Calu3 (cell line): ENCODE results near the gene TTC39A. TPM values are rescaled to one million over a fixed set of nuclear protein-coding genes. Genes with fewer than 3 reads are reported as not detected.

ENCODE experiments used
- BruUV-seq: library from RNA; stranded (reverse); fragments of 400-500 nt; replicated peaks from 2 replicates; lab custom pipeline; 2021; lab: Mats Ljungman, UMichigan
- CTCF ChIA-PET: fragments of 300-600 bp; sonication (Branson Sonifier 250); formaldehyde crosslinking; loops from one replicate; lab custom pipeline; 2022; ENCODE audit warnings: antibody characterized with exemption; lab: Charles Lee
- DNase-seq: peaks from one replicate; pipeline ENCODE4 v3.0.0; 2022
- H3K27ac Mint-ChIP-seq: one replicate; pipeline ENCODE4 v1.8.0; 2022; ENCODE audit warnings: mixed read lengths; ENCODE audit not compliant: unreplicated experiment
- H3K27me3 Mint-ChIP-seq: one replicate; pipeline ENCODE4 v1.8.0; 2022; ENCODE audit warnings: mixed read lengths; ENCODE audit not compliant: unreplicated experiment
- H3K36me3 Mint-ChIP-seq: one replicate; pipeline ENCODE4 v1.8.0; 2022; ENCODE audit warnings: mild to moderate bottlenecking, moderate library complexity, mixed read lengths; ENCODE audit not compliant: insufficient read depth, unreplicated experiment
- H3K4me1 Mint-ChIP-seq: one replicate; pipeline ENCODE4 v1.8.0; 2022; ENCODE audit warnings: mild to moderate bottlenecking, low read depth, mixed read lengths; ENCODE audit not compliant: unreplicated experiment
- H3K4me3 Mint-ChIP-seq: one replicate; pipeline ENCODE4 v1.8.0; 2022; ENCODE audit warnings: mild to moderate bottlenecking, low read depth, moderate library complexity, mixed read lengths; ENCODE audit not compliant: unreplicated experiment
- H3K9me3 Mint-ChIP-seq: one replicate; pipeline ENCODE4 v1.8.0; 2022; ENCODE audit warnings: low read depth, mixed read lengths; ENCODE audit not compliant: unreplicated experiment
- intact Hi-C: fragments of 100-400 bp; cut with micrococcal nuclease; formaldehyde crosslinking; loops from one replicate; pipeline ENCODE4 v1.10.0; 2022; ENCODE audit not compliant: unreplicated experiment
- total RNA-seq: library from RNA; stranded (reverse); gene quantifications from 2 replicates; pipeline ENCODE4 v1.2.3, GENCODE V29; 2022
- TF ChIP-seq, protein P1 (sequence below): fragments of 200-600 bp; IDR thresholded peaks from one replicate; pipeline ENCODE4 v1.8.0; 2022; ENCODE audit warnings: antibody characterized with exemption; ENCODE audit not compliant: unreplicated experiment

TTC39A gene
- total RNA-seq, 1 experiment from 2014 or later = 18.8 TPM

DNA sequence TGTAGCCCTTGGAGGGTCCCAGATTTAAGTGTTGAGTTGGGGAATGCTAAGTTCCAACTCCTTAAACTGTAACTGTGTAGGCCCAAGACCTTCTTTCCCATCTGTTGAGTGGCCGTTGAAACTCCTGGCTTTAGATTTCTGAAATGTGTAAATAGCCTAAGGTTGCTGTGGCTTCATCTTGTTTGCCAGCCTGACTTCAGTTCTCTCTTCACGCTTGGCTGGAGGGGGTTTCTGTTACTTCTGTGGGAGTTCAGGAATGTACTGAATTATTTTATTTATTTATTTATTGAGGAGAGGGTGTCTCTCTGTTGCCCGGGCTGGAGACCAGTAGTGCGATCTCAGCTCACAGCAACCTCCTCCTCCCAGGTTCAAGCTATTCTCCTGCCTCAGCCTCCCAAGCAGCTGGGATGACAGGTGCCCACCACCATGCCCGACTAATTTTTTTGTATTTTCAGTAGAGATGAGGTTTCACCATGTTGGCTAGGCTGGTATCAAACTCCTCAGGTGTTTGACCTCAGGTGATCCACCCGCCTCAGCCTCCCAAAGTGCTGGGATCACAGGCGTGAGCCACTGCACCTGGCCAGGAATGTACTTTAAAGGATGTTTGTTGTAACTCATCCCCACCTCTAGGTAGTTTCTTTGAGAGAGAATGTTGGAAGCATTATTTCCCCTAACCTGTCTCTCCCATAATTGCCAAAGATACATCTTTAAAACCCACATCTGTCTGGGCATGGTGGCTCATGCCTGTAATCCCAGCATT is 5.9 kb downstream of the TTC39A start:
- TF ChIP-seq, protein P1, sequence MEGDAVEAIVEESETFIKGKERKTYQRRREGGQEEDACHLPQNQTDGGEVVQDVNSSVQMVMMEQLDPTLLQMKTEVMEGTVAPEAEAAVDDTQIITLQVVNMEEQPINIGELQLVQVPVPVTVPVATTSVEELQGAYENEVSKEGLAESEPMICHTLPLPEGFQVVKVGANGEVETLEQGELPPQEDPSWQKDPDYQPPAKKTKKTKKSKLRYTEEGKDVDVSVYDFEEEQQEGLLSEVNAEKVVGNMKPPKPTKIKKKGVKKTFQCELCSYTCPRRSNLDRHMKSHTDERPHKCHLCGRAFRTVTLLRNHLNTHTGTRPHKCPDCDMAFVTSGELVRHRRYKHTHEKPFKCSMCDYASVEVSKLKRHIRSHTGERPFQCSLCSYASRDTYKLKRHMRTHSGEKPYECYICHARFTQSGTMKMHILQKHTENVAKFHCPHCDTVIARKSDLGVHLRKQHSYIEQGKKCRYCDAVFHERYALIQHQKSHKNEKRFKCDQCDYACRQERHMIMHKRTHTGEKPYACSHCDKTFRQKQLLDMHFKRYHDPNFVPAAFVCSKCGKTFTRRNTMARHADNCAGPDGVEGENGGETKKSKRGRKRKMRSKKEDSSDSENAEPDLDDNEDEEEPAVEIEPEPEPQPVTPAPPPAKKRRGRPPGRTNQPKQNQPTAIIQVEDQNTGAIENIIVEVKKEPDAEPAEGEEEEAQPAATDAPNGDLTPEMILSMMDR = no peak
- Mint-ChIP-seq H3K9me3 (no peaks in the 10 kb centered on the region), H3K4me3 (no peak overlapping the region), H3K36me3 (peaks cover 3% of the 10 kb centered on the region), H3K4me1 (peaks cover 15% of the 10 kb centered on the region), H3K27ac (no peak overlapping the region), H3K27me3 (no peaks in the 10 kb centered on the region)
- intact Hi-C loops = no loop called here
- DNase-seq = no peak
- no TSS peak for BruUV-seq
- CTCF ChIA-PET = no interaction called here

DNA sequence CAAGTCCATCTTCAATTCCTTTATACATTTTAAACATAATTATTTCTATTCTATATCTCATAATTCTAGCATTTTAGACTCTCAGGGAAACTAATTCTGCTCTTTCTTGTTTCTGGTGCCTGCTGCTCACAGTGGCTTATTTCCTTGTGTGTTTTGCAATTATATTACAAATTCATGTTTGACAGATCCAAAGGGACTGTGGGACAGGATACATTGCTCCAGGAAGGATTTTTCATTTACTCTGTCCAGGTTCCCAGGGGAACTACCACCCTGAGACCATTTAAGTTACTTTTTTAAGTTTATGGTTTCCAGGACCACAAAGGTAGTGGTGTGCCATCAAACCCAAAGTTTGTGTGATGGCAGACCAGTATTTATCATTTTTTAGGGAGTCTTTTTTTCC is 6.6 kb downstream of the TTC39A start:
- no peak overlapping the region for H3K27ac Mint-ChIP-seq
- no TSS peak for BruUV-seq
- H3K4me1 Mint-ChIP-seq = peaks cover 8% of the 10 kb centered on the region
- H3K9me3 Mint-ChIP-seq = no peaks in the 10 kb centered on the region
- H3K27me3 Mint-ChIP-seq = no peaks in the 10 kb centered on the region
- no peak overlapping the region for H3K4me3 Mint-ChIP-seq
- H3K36me3 Mint-ChIP-seq = no peaks in the 10 kb centered on the region
- TF ChIP-seq, protein P1 = no peak
- intact Hi-C loops = no loop called here
- no peak for DNase-seq
- CTCF ChIA-PET = no interaction called here

DNA sequence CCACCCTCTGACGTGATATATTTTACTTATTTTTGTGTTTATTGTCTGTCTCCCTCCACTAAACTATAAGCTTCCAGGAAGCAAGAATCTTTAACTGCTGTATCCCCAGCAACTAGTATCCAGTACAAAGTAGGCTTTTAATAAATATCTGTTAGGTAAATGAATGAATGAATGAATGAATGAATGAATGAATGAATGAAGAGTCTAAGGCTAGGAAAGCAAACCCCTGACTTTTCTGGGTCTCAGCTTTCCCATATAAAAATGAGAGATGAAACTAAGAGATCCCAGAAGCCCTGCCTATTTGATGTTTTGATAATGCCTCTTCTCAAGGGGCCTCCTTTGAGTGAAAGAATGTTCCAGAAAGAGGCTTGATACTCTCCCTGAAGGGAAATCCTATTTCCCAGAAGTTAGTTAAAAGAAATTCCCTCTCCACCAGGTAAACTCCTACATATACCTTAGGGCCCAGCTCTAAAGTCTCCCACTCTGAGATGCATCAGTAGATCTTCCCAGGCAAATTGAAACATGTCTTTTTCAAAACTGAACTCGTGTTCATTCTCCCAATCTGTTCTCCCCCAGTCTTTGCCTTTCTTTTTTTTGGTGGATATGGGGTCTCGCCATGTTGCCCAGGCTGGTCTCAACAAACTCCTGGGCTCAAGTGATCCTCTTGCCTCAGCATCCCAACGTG is 7.8 kb downstream of the TTC39A start:
- Mint-ChIP-seq H3K27me3 (no peaks in the 10 kb centered on the region), H3K9me3 (no peaks in the 10 kb centered on the region), H3K4me1 (no peaks in the 10 kb centered on the region), H3K27ac (no peak overlapping the region), H3K36me3 (no peaks in the 10 kb centered on the region), H3K4me3 (no peak overlapping the region)
- DNase-seq = no peak
- TF ChIP-seq, protein P1 = no peak
- no TSS peak for BruUV-seq
- CTCF ChIA-PET = no interaction called here
- intact Hi-C loops = no loop called here

DNA sequence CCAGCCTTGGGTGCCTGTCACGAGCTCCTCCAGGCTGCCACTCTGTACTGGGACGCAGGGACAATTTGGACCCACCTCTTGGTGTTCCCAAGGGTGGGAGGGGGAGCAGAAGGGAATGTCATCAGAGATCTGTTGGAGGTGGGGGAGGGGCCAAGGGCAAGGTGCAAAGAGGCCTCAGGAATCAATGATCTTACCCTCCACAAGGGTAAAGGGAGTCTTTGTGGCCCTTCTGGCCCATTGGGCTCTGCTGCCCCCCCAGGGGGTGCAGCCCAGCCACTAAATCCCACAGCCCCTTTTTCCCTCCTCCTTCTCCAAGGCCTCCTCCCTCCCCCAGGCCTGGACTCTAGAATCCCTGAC is 8.5 kb downstream of the TTC39A start:
- TF ChIP-seq, protein P1 = no peak
- Mint-ChIP-seq H3K36me3 (peaks cover under 1% of the 10 kb centered on the region), H3K9me3 (no peaks in the 10 kb centered on the region), H3K4me1 (peaks cover 4% of the 10 kb centered on the region), H3K27ac (no peak overlapping the region), H3K4me3 (no peak overlapping the region), H3K27me3 (no peaks in the 10 kb centered on the region)
- intact Hi-C loops = no loop called here
- no peak for DNase-seq
- BruUV-seq = no TSS peak
- CTCF ChIA-PET = no interaction called here
